OCI-LY1 (cell line): ENCODE measurements around the gene KCNJ12.
A peak's percentile ranks its signal among the peaks of the same experiment; 100 is the strongest.
"Not testable (repeated sequence)": the region's sequence is repeated elsewhere in the genome, so short reads cannot be mapped to it uniquely, and the experiment has no call there.

Experiments
- H2AFZ ChIP-seq: fragments of 200-600 bp; sonication (generic), shearing (Covaris generic); 2 replicates; pipeline ENCODE4 v1.6.0; 2014; ENCODE audit warnings: antibody characterized with exemption, mild to moderate bottlenecking, low read length
- H3F3A ChIP-seq: fragments of 200-600 bp; sonication (generic), shearing (Covaris generic); 2 replicates; pipeline ENCODE4 v1.6.0; 2014; ENCODE audit warnings: mild to moderate bottlenecking, antibody characterized with exemption, low read length, moderate library complexity; ENCODE audit not compliant: insufficient read depth
- H3K27ac ChIP-seq: fragments of 200-600 bp; sonication (generic); 2 replicates; pipeline ENCODE4 v1.5.1; 2014; ENCODE audit warnings: low read length, mixed run types, mild to moderate bottlenecking, low read depth; ENCODE audit not compliant: poor library complexity, severe bottlenecking
- H3K27me3 ChIP-seq: fragments of 200-600 bp; sonication (generic); 2 replicates; pipeline ENCODE4 v1.6.0; 2014; ENCODE audit warnings: antibody characterized with exemption, mild to moderate bottlenecking, low read length, moderate library complexity; ENCODE audit not compliant: insufficient read depth
- H3K36me3 ChIP-seq: fragments of 200-600 bp; sonication (generic); 2 replicates; pipeline ENCODE4 v1.6.1; 2014; ENCODE audit warnings: mild to moderate bottlenecking, antibody characterized with exemption, low read length, moderate library complexity, mixed read lengths; ENCODE audit not compliant: insufficient read depth
- H3K4me1 ChIP-seq: fragments of 200-600 bp; sonication (generic); 2 replicates; pipeline ENCODE4 v1.5.1; 2014; ENCODE audit warnings: mild to moderate bottlenecking, low read length, moderate library complexity; ENCODE audit not compliant: insufficient read depth, severe bottlenecking
- H3K4me2 ChIP-seq: fragments of 200-600 bp; sonication (generic), shearing (Covaris generic); 2 replicates; pipeline ENCODE4 v1.6.1; 2014; ENCODE audit warnings: low read length
- H3K4me3 ChIP-seq: fragments of 200-600 bp; sonication (generic); 2 replicates; pipeline ENCODE4 v1.5.1; 2014; ENCODE audit warnings: low read length, low read depth, mild to moderate bottlenecking, mixed read lengths; ENCODE audit not compliant: poor library complexity, severe bottlenecking
- H3K79me2 ChIP-seq: fragments of 200-600 bp; shearing (Covaris generic); 2 replicates; pipeline ENCODE4 v1.6.1; 2016; ENCODE audit warnings: mixed run types, low read length, mixed read lengths; ENCODE audit not compliant: insufficient read depth
- H3K9ac ChIP-seq: fragments of 200-600 bp; sonication (generic), shearing (Covaris generic); 2 replicates; pipeline ENCODE4 v1.6.1; 2014; ENCODE audit warnings: mild to moderate bottlenecking, low read length, mixed read lengths
- H3K9me2 ChIP-seq: fragments of 200-600 bp; sonication (generic), shearing (Covaris generic); 2 replicates; pipeline ENCODE4 v1.6.1; 2014; ENCODE audit warnings: low read depth, mild to moderate bottlenecking, low read length, mixed read lengths
- H3K9me3 ChIP-seq: fragments of 200-600 bp; shearing (Covaris generic); 2 replicates; pipeline ENCODE4 v1.6.1; 2014; ENCODE audit warnings: low read length, mixed read lengths
- H4K20me1 ChIP-seq: fragments of 200-600 bp; sonication (generic), shearing (Covaris generic); 2 replicates; pipeline ENCODE4 v1.6.0; 2016; ENCODE audit warnings: mild to moderate bottlenecking, low read length; ENCODE audit not compliant: insufficient read depth

KCNJ12 gene

DNA sequence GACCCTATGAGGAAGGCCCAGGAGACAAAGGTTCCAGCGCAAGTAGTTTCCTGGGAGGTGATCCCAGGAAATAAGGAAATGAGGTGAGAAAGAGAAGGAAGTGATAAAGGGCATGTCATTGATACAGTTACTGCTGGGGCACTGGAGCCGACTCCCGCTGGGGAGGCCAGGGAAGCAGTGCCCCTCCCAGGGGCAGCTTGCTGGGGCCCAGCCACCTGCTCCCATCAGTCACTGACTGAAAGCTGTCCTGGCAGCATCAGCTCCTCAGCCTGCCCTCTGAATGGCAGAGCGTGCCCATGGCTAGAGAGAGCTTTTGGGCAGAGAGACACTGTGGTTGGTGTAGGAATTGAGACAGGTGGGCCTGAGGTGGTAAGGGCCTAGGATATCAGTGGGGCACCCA, 33.2 kb downstream of the KCNJ12 start:
- H3K4me1 ChIP-seq: peaks cover 12% of the 10 kb centered on the region
- H3K4me3 ChIP-seq, H3K79me2 ChIP-seq, H3K27me3 ChIP-seq, H3K4me2 ChIP-seq, H3K36me3 ChIP-seq, H3K9ac ChIP-seq, H2AFZ ChIP-seq, H4K20me1 ChIP-seq, H3K9me2 ChIP-seq, H3F3A ChIP-seq, H3K27ac ChIP-seq, H3K9me3 ChIP-seq: not testable (repeated sequence)

DNA sequence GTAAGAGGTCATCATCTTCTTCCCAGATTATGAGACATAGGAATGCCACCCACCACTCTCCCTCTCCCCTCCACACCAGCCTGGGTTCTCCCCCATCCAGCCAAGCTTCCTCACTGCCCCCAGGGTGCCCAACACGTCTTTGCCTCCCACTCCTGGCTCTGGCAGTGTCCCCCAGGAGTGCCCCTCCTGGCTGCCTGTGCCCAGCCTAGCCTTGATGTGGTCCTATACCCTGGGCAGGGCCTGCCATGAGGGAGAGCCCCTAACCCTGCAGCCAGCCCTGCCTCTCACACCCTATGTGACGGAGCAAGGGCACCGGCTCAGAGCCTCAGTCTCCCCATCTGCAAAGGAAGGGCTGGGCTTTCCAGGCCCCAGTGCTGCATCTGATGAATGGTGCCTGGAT, 33.8 kb downstream of the KCNJ12 start:
- H4K20me1 ChIP-seq, H3K9me2 ChIP-seq, H3K4me3 ChIP-seq, H3K9me3 ChIP-seq, H3K27me3 ChIP-seq, H3K9ac ChIP-seq, H3F3A ChIP-seq, H2AFZ ChIP-seq, H3K27ac ChIP-seq, H3K79me2 ChIP-seq, H3K4me2 ChIP-seq, H3K36me3 ChIP-seq: not testable (repeated sequence)
- H3K4me1 ChIP-seq: peaks cover 12% of the 10 kb centered on the region

DNA sequence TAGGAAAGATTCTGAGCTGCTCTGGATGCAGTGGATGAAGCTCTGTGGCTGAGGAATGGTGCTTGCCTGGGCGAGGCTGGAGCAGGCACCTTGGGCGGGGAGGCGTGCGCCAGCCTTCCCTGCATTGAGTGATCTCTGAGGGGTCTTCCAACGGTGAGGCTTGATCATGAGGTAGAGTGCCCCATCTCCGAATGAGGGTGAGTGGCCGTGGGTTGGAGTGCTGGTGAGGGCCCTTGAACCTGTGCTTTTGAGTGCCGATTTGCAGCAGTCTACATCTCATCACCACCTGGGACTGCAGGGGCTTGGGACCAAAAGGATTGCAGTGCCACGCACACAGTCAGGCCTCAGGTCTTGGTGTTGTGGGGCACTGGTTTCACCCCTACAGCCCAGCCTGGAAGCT, 34.2 kb downstream of the KCNJ12 start:
- H4K20me1 ChIP-seq, H3K27me3 ChIP-seq: not testable (repeated sequence)

DNA sequence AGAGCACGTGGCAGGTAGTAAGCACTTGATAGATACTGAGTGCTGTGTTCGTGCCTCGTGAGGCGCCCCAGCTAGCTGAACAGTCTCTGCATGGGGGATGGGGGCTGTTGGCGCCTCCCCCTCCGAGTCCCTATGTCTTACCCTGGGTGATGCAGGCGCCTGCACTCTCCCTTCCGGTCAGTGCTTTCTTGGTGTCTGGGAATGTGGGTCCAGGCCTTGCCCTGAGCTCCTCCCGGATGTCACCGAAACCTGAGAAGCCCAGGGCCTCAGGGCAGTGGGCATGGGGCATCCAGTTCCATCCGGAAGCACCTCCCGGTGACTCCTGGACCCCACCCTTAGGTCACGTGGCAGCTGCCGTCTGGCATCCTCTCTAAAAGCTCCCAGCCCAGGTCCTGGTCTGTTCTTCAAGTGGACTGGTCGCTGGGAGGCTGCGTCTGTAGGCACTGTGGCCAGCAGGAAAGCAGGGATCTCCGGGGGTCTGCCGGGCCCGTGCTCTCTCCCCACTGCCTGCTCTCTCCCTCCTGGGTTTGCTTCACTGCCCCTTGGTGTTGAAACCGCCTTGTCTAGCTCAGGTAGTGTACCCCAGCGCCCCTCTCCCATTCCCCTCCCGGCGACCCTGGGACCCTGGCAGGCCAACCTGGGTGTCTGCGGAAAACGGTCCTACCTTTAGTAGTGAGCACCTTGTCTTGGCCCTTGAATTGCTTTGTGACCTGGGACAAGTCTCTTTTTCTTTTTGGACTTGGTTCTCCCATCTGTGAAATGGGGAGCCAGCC, 34.9 kb downstream of the KCNJ12 start:
- not testable (repeated sequence) for H3K4me2 ChIP-seq, H3K9me3 ChIP-seq, H3K9me2 ChIP-seq, H2AFZ ChIP-seq, H3K4me3 ChIP-seq, H3K36me3 ChIP-seq, H3K79me2 ChIP-seq, H4K20me1 ChIP-seq, H3K27me3 ChIP-seq, H3F3A ChIP-seq, H3K9ac ChIP-seq
- H3K4me1 ChIP-seq: peaks cover 12% of the 10 kb centered on the region
- peak overlapping the region; percentile 82 for H3K27ac ChIP-seq

More for the DNA sequence above, 34.2 kb downstream of the KCNJ12 start:
- H3K9me2 ChIP-seq, H3K79me2 ChIP-seq, H3K9me3 ChIP-seq, H3K27ac ChIP-seq, H3K9ac ChIP-seq, H2AFZ ChIP-seq, H3K36me3 ChIP-seq, H3K4me2 ChIP-seq, H3F3A ChIP-seq, H3K4me3 ChIP-seq: not testable (repeated sequence)
- H3K4me1 ChIP-seq: peaks cover 12% of the 10 kb centered on the region

DNA sequence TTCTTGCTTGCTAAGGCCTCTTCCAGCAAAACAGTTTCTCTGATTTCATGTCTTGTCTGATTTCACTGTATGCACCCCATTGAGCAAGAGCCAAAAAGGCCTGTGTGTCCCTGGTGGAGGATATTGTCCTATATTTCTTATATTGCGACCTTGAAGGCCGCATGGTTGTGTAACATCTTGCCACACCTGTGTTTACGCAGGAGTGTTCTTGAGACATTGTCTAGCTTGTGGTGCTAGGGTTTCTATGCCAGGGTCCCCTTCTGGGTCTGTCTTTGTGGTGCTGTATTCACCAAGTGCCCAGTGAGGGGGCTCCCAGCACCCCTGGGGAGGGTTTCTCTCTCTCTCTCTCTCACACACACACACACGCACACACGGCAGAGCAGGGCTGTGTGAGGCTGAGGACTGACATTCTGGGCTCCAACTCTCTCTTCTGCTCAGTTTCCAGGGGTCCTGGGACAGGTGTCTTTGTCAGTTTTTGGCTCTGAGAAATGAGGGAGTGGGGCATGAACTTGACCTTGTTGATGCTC, 35.6 kb downstream of the KCNJ12 start:
- not testable (repeated sequence) for H3K9me2 ChIP-seq, H2AFZ ChIP-seq, H3K27me3 ChIP-seq, H3K4me3 ChIP-seq, H4K20me1 ChIP-seq, H3K9ac ChIP-seq, H3F3A ChIP-seq, H3K79me2 ChIP-seq, H3K4me2 ChIP-seq, H3K36me3 ChIP-seq, H3K9me3 ChIP-seq
- H3K4me1 ChIP-seq: peaks cover 12% of the 10 kb centered on the region
- peak overlapping the region; percentile 82 for H3K27ac ChIP-seq

DNA sequence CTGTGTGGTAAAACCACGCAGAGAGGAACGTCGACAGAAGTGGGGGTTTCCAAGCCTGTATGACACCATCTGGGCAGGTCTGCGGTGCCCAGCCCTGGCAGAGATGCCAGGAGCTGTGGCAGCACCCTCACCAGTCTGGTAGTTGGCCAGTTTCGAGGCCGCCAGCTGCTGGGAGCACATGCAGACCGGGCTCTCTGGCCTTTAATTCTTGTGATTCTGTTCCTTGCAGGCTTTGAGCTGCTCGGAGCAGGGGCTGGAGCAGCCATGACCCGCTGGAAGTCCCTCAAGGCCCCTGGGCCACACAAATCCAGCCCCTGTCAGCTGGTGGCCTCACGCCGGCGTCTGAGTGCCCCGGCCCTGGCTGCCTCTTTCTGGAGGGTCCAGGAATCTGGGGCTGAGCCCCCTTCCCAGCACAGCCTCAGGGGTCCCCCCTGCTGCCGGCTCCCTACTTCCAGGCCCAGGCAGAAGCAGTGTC, 36.1 kb downstream of the KCNJ12 start:
- not testable (repeated sequence) for H3K9me2 ChIP-seq, H3K9me3 ChIP-seq, H3F3A ChIP-seq, H3K79me2 ChIP-seq, H2AFZ ChIP-seq, H4K20me1 ChIP-seq, H3K27me3 ChIP-seq, H3K9ac ChIP-seq, H3K4me3 ChIP-seq, H3K36me3 ChIP-seq, H3K4me2 ChIP-seq
- peaks cover 12% of the 10 kb centered on the region for H3K4me1 ChIP-seq
- H3K27ac ChIP-seq: peak overlapping the region; percentile 82

DNA sequence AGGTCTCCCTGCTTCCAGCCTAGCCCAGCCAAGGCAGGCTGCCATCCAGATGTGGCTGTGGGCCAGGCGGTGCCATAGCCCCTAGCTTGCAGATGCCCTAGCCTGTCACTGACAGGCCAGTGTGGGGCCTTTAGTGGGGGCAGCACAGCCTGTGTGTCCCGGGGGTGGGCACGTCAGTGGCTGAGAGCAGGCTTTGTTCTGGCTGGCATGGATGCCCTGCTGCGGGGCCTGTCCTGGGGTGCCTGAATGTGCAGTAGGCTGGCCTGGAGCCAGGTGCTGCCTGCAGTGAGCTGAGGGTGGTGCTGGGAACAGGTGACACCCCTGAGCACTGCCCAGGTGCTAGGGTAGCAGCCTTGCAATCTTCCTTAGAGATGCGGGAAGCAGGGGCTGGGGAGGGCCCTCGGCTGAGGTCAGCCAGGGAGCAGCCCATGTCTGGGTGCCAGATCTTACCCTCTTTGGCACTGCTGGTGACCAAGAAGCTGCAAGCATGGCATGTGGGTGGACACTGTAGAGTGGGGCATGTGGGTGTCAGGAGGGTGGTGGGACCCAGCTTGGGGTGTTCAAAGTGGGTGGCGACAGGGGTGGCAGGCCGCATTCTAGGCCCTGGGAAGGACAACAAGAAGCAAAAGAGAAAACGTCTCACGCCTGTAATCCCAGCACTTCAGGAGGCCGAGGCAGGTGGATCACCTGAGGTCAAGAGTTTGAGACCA, 37.6 kb downstream of the KCNJ12 start:
- H3K79me2 ChIP-seq, H4K20me1 ChIP-seq, H3K9me3 ChIP-seq, H3K4me3 ChIP-seq, H3F3A ChIP-seq, H3K27me3 ChIP-seq, H3K36me3 ChIP-seq, H2AFZ ChIP-seq, H3K9me2 ChIP-seq, H3K9ac ChIP-seq, H3K4me2 ChIP-seq, H3K27ac ChIP-seq: not testable (repeated sequence)
- peaks cover 12% of the 10 kb centered on the region for H3K4me1 ChIP-seq
